GM21825 (cell line): Measurements from ENCODE around the gene ASAP3.

Experiments
- ATAC-seq: cut with Tn5 transposase; IDR thresholded peaks from one replicate; pipeline ENCODE4 v1.9.1; 2021; ENCODE audit warnings: mild to moderate bottlenecking, moderate library complexity; ENCODE audit not compliant: unreplicated experiment

ASAP3 gene

DNA sequence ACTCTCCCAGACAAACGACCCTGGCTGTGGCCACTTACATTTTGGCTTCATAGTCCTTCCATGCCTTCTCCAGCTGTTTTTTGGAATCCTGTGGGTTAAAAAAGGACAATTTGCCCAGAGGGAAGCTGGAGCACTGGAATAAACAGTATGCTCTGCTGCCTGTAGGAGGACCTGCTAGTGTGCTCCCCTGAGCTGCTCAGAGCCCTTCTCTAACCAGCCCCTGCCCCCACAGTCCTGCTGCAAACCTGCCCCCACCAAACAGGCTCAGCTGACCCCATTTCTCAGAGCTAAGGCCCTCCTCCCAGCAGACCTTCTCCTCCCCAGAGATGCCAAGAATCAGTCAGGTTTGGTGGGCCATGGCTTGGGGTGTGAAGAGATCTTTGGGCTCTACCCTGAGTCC is 32.5 kb downstream of the ASAP3 start:
- no peak for ATAC-seq

- ATAC-seq, result no peak
Measured at GRCh38 chr1:23450894-23451293, 33.1 kb downstream of the ASAP3 start.

- no peak for ATAC-seq
Measured at GRCh38 chr1:23449958-23450357, 34.0 kb downstream of the ASAP3 start.

DNA sequence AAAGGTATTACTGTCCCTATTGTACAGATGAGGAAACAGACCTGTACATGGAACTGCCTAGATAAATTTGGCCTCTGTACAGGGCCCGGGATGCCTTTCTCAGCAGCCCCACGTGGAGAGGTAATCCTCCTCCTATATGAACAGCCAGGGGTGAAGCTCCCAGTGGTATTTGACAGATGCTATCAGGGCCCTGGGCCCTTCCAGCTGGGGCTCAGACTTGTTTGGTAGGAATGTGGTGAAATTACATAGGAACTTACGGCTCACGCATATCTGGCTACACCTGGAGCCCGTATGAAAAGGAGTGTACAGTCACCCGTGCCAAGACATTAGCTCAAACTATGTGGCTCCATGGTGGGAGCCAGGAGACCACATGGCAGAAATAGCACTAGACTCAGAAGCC is 34.7 kb downstream of the ASAP3 start:
- ATAC-seq, result no peak

GRCh38 chr1:23448846-23449245 is 35.1 kb downstream of the ASAP3 start:
- ATAC-seq, result no peak

DNA sequence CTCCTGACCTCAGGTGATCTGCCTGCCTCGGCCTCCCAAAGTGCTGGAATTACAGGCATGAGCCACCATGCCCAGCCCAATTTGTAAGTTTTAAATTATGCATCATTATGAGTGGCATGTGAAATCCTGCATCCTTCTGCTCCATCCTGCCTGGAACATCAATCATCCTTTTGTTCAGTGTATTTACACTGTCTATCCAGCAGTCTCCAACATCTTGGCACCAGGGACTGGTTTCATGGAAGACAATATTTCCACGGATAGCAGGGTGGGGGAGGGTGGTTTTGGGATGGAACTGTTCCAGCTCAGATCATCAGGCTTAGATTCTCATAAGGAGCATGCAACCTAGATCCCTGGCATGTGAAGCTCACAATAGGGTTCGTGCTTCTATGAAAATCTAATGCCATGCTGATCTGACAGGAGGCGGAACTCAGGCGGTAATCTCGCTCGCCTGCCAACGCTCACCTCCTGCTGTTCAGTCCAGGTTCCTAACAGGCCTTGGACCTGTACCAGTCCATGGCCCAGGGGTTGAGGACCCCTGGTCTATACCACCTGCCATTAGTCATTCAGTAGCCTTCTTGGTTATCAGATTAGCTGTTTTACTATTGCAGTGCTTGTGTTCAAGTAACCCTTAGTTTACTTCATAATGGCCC is 37.2 kb downstream of the ASAP3 start:
- no peak for ATAC-seq

DNA sequence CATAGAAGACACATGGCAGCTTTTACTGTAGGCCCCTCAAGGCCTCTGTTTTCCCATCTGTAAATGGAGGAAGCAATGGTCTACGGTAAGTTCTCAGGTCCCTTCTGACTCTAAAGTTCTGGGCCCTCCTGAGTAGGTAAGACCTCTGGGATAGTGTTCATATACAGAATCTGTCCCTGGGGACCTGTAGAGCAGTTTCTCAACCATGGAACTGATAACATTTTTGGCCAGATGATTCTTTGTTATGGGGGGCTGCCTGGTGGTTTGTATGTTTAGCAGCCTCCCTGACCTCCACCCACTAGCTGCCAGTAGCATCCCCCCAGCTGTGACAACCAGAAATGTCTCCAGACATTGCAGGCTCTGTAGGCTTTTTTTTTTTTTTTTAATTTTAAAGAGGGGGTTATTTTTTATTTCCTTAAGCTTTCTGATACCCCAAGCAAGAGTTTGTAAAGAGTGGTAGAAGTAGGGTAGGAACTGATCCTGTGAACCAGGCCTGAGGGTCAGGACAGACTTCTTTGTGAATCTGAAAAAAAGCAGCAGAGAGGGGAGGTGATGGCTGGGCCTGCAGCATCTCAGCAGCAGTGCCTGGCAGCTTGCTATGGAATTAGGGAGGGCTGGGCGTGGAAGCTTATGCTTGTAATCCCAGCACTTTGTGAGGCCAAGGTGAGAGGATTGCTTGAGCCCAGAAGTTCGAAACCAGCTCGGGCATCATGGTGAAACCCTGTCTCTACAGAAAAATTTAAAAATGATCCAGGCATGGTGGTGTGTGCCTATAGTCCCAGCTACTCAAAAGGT is 39.2 kb downstream of the ASAP3 start:
- no peak for ATAC-seq

DNA sequence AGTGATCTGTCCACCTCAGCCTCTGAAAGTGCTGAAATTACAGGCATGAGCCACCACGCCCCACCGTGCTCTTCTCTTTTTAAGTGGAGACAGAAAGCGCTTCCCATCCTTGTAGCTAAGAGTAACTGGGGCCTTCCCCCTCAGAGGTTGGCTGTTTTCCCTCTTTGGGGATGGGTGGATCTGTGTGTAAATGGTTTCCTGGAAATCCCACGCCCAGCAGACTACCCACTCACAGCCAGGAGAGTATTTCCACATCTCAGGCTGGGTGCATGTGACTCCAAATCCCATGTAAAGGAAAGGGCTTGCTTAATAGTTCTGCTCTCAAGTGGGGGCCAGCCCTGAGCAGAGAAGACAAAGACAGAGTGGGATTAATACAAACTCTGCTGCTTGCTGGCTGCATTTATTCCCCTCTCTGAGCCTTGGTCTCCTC is 39.9 kb downstream of the ASAP3 start:
- ATAC-seq, result no peak

- ATAC-seq, result no peak
Measured at GRCh38 chr1:23442751-23443150, 41.2 kb downstream of the ASAP3 start.

DNA sequence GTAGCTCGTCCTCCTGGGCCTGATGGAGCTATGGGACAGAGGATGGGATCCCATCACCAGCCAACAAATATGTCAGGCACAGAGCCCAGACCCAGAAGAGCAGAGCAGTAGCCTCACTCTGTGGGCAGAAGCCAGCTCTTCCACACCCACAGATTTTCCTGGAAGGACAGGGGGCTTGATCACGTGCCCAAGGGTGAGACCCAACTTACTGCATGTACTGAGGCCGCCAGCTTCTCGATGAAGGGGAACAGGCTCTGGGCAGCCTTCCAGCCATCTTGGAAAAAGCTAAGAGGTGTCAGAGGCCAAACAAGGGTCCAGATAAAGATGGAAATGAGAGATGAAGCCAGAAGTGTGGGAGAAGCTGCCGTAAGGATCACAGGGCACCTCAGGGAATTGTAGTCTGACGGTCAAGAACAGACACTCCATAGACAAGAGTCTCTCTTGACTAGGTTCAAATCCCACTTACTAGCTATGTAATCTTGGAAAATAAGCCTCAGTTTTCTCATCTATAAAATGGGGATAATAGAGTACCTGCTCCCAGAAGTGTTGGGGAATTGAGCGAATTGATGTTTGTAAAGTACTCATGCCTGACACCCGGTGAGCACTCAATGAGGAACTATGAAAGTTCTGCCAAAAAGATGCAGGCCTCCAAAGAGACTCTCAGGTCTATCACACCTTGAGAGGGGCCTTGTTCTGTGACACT is 42.4 kb downstream of the ASAP3 start:
- no peak for ATAC-seq

DNA sequence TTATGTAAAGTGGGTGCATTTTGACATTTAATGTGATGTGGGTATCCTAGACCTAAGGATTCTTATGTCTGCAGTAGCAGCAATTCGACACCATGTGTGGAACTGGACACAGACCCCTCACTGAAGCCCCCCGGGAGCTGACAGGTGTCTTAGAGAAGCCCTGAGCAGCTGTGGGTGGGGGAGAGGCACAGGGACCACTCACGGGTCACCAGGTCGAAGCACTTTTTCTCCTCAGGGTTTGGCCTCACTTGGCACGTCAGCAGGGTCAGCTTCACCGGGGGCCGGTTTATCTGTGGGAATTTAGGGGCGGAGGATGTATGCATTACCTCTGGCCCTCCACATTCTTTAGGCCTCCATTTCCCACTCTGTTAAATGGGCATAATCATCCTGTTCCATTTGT is 45.4 kb downstream of the ASAP3 start:
- no peak for ATAC-seq

- ATAC-seq, result no peak
Measured at GRCh38 chr1:23437355-23437664, 46.7 kb downstream of the ASAP3 start.

DNA sequence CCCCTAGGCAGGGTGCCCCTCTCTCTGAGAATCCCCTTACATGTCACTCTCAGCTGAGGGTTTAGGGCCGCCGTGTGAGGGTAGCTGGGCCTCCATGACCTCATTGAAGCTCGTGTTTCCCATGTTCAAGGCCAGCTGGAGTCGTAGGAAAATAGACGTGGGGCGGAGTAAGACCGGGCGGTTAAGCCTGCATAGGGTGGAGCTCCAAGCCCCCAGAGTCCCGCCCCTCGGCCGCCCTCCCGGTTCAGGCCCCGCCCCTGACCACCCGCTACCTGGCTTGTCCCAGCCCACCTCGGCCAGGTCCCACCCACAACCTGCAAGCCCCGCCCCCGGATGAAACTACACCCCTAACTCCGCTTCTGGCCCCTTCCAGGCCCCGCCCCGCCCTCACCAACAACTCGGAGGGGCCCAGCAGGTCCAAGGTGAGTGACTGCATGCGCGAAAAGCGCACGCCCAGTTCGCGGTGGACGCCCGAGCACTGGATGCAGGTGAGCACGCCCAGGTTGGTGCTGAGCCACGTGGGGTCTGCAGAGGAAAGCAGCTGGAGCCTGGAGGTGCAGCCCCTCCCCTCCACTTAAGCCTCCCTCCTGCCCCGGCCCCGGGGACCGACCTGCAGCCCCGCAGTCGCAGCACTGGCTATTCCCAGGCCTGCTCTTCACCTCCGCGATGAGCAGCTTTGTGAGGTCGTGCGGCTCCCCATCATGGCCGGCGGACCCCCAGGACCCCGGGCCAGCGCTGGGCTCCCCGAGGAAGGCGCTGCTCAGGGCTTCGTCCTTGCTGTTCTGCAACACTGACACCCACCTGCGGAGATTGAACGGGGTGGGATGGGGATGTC is 47.2 kb downstream of the ASAP3 start:
- no peak for ATAC-seq

DNA sequence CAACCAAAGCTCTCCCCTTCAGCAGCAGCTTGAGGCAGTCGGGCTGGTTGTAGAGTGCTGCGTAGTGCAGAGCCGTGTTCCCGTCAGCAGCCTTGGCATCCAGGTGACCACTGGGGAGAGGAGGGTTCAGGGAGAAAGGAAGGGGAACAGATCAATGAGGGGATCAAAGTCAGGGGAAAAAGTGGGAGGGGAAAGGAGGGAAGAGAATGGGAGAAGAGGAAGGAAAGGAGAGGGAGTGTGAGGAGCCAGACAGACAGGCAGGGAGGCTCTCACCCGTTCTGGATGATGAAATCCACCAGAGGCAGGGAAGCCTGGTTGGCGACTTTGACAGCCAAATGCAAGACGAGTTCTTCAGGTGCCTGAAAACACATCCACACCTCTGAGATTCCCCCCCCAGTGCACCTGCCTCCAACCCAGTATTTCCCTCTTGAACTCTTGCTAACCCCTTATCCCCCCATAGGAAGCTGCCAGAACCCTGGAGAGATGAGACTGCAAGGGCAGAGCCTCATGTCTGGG is 49.7 kb downstream of the ASAP3 start:
- ATAC-seq, result no peak

DNA sequence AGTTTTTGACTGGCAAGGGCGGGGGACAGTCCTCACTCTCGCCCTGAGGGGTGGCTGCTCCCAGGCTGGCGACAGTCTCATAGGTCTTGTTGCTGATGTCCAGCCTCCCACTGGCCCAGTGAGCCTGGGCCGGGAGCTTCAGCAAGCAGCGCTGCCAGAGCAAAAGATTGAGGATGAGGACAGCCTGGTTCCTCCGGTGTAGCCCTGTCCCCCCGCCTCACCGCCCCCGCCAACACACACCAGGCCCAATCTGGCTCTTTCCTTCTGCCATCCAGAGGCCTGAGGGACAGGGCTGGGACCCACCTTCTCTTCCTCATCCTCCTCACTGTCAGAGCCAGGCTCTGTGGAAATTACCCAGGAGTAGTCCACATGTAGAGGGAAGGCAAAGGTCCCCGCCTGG is 50.9 kb downstream of the ASAP3 start:
- ATAC-seq, result no peak

- ATAC-seq, result no peak
Measured at GRCh38 chr1:23431431-23431830, 52.5 kb downstream of the ASAP3 start.

- no peak for ATAC-seq
Measured at GRCh38 chr1:23430803-23431202, 53.2 kb downstream of the ASAP3 start.

DNA sequence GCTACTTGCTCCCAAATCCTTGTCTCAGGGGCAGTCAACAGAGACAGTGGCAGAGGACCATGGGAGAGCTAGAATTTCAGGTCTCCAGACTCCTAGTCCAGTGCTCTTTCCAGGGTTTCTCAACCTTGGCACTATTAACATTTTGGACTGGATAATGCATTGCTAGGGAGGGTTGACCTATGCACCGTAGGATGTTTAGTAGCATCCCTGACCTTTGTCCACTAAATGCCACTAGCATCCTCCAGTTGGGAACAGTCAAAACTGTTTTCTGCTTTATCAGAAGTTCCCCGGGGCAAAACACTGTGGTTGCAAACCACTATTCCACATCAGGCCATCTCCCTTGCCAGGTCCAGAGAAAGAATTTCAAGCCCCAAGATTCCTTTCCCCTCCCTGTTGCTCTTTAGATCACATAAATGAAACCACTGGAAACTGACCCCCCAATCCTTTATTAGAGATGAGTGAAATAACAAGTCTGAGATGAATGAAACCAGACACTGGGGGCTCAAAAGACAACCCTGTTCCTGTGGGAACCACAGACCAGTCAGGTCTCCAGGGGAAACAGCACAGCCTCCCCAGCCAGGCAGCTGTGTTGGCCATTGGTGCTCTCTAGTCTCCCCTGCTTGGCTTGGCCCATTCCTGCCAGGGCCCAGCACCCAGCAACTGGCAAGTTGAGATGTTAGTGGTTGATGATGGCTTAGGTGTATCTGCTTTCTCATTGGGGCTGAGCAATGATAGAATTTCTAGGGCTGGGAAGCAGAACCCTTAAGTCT is 55.7 kb downstream of the ASAP3 start:
- no peak for ATAC-seq

DNA sequence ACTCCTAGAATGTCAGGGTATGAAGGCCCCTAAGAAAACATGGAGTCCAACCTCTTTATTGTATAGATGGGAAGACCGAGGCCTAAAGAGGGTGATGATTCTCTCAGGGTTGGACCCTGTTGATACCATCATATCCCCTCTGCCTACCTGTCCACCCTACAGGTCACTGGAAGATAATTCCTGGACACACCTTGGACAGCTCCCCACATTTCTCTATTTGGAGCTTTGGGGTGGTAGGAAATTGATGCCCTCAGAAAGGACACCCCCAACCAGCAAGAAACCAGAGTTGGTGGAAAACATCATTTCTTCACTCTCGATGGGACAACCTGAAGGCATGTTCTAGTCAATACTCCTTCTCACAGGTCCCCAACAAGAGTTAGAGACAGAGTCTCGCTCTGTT is 56.4 kb downstream of the ASAP3 start:
- ATAC-seq, result no peak

GRCh38 chr1:23426828-23427227 is 57.2 kb downstream of the ASAP3 start:
- no peak for ATAC-seq

GRCh38 chr1:23425193-23425494 is 58.8 kb downstream of the ASAP3 start:
- ATAC-seq, result no peak
